ELR (cell line): Measurements from ENCODE around the gene MB21D2.
"Not testable (repeated sequence)": the region's sequence is repeated elsewhere in the genome, so short reads cannot be mapped to it uniquely, and the experiment has no call there.

Experiments
- DNase-seq: peaks from one replicate; pipeline ENCODE4 v3.0.0-alpha.2; 2015; ENCODE audit warnings: low read depth

MB21D2 gene

GRCh38 chr3:192917404-192918274, at the start of gene MB21D2:
TSS of gene MB21D2 (minus strand) at chr3:192917856. CDS start at chr3:192917840, 16 bp downstream.
- peak; percentile 91 for DNase-seq

- DNase-seq = not testable (repeated sequence)
These were observed 47.5 kb upstream of the MB21D2 start for GRCh38 chr3:192964959-192965719.

GRCh38 chr3:192959773-192960172, 42.1 kb upstream of the MB21D2 start:
- DNase-seq = no peak

GRCh38 chr3:192958219-192958872, 40.7 kb upstream of the MB21D2 start:
- no peak for DNase-seq

- DNase-seq = peak; percentile 92
These were observed 39.9 kb upstream of the MB21D2 start for GRCh38 chr3:192957441-192958021.

- DNase-seq = no peak
These were observed 36.3 kb upstream of the MB21D2 start for GRCh38 chr3:192953926-192954325.

GRCh38 chr3:192947421-192947820, 29.8 kb upstream of the MB21D2 start:
- DNase-seq = peak; percentile 21

GRCh38 chr3:192943393-192943792, 25.7 kb upstream of the MB21D2 start:
- DNase-seq = no peak

GRCh38 chr3:192942625-192943024, 25.0 kb upstream of the MB21D2 start:
- DNase-seq = no peak

- DNase-seq = peak; percentile 64
These were observed 22.5 kb upstream of the MB21D2 start for GRCh38 chr3:192940129-192940528.

GRCh38 chr3:192935441-192935840, 17.8 kb upstream of the MB21D2 start:
- peak; percentile 76 for DNase-seq

- DNase-seq = peak; percentile 77
These were observed 16.3 kb upstream of the MB21D2 start for GRCh38 chr3:192933779-192934460.

GRCh38 chr3:192933259-192933658, 15.6 kb upstream of the MB21D2 start:
- DNase-seq = no peak

GRCh38 chr3:192931825-192932224, 14.2 kb upstream of the MB21D2 start:
- no peak for DNase-seq

GRCh38 chr3:192930577-192930976, 12.9 kb upstream of the MB21D2 start:
- peak; percentile 28 for DNase-seq

- peak; percentile 52 for DNase-seq
These were observed 12.3 kb upstream of the MB21D2 start for GRCh38 chr3:192929755-192930547.

GRCh38 chr3:192929146-192929545, 11.5 kb upstream of the MB21D2 start:
- DNase-seq = no peak

- no peak for DNase-seq
These were observed 11.1 kb upstream of the MB21D2 start for GRCh38 chr3:192928720-192929119.

- DNase-seq = no peak
These were observed 10.4 kb upstream of the MB21D2 start for GRCh38 chr3:192928016-192928415.

GRCh38 chr3:192927016-192927415, 9.4 kb upstream of the MB21D2 start:
- no peak for DNase-seq

- no peak for DNase-seq
These were observed 6.1 kb upstream of the MB21D2 start for GRCh38 chr3:192923731-192924130.
